ENCODE results near the gene ERBIN. TPM values are rescaled to one million over a fixed set of nuclear protein-coding genes. Genes with fewer than 3 reads are reported as not detected.

The ERBIN gene
- total and polyA plus RNA-seq, 9 of the 15 experiments (the other 6 are each of a cell fraction or from before 2014, with no cell fraction given) = 11.9 to 72.8 (median 41.7) TPM

DNA sequence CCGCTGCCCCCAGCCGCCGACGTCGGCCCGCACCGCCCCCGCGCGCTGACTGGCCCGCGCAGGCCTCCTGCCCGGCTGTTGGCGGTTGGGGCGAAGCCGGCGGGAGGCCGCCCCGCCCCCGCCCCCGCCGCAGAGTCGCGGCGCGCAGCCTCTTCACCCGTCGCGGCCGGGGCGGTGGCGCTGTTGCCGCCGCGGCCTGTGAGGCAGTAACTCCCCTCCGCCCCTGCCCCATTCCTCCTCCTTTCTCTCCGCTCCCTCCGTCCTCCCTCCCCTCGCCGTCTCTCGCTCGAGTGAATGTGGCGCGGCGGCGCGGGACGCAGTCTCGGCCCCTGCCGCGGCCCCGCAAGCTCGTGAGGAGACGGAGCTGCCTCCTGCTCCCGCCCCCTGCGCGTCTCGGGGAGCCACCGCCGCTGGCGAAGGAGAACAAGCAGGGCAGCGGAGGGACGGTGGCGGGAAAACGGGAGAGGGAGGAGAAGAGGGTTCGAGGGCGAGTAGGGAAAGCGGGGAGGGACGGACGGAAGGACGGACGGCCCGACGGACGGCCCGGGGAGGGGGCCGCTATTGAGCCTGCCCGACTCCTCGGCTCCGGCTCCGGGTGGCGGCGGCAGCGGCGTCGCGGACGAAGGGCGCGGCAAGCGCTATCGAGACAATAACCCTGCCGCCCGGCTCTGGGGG is 637 bp upstream of the ERBIN start (continued):
- TF ChIP-seq ZNF174 (CRISPR knock-in tag; IDR thresholded peaks at IDR 0.05) (no peak), MAFF (IDR thresholded peaks at IDR 0.05; ENCODE audit: low read length) (no peak), HMG20A (CRISPR knock-in tag; conservative IDR thresholded peaks at IDR 0.05) (no peak), SAFB (IDR thresholded peaks at IDR 0.05; ENCODE audit: borderline replicate concordance, low read depth, low read length) (peak; percentile 54; the same call in 1 of the 2 replicates), CBX8 (IDR thresholded peaks at IDR 0.05; ENCODE audit: borderline replicate concordance, extremely low read depth, low read depth, low read length, poor library complexity, severe bottlenecking) (no peak), CTBP1 (IDR thresholded peaks at IDR 0.05; ENCODE audit: borderline replicate concordance) (peak; percentile 88), U2AF1 (optimal IDR thresholded peaks at IDR 0.05; ENCODE audit: low read depth, low read length) (peak; percentile 92), VEZF1 (CRISPR knock-in tag; IDR thresholded peaks at IDR 0.05) (peak; percentile 98), ELF4 (CRISPR knock-in tag; IDR thresholded peaks at IDR 0.05) (no peak), ZNF778 (CRISPR knock-in tag; IDR thresholded peaks at IDR 0.05) (no peak), POLR3G (IDR thresholded peaks at IDR 0.05; ENCODE audit: extremely low read depth, insufficient read length, insufficient replicate concordance) (no peak), CXXC5 (CRISPR knock-in tag; IDR thresholded peaks at IDR 0.05) (peak; percentile 87), MYC (IDR thresholded peaks at IDR 0.05; ENCODE audit: low read depth, low read length) (no peak), MYC (CRISPR knock-in tag; IDR thresholded peaks at IDR 0.05; ENCODE audit: borderline replicate concordance, low read depth) (peak; percentile 38; the same call in 1 of the 2 replicates), POLR3A (IDR thresholded peaks at IDR 0.05; ENCODE audit: borderline replicate concordance, extremely low read depth, insufficient read depth, insufficient read length) (no peak), FOXK1 (CRISPR knock-in tag; IDR thresholded peaks at IDR 0.05; ENCODE audit: borderline replicate concordance) (no peak), HNRNPL (IDR thresholded peaks at IDR 0.05; ENCODE audit: low read depth, low read length) (peak; percentile 41; the same call in 1 of the 2 replicates), HNRNPK (IDR thresholded peaks at IDR 0.05; ENCODE audit: low read depth, low read length, poor library complexity, severe bottlenecking) (peak; percentile 69), ADNP (tag; IDR thresholded peaks at IDR 0.05) (no peak), NFE2 (IDR thresholded peaks at IDR 0.05; ENCODE audit: low read depth) (no peak)

Data from K562 (cell line).